Activated CD4-positive, alpha-beta memory T cell treated with anti-CD3 and anti-CD28 coated beads, Interleukin-2, amount 10 ng/mL, durations not matched to agents 7 days and 5 days (primary cell): ENCODE results near the gene OLFML2B. TPM values are rescaled to one million over a fixed set of nuclear protein-coding genes. Genes with fewer than 3 reads are reported as not detected.
A peak's percentile ranks its signal among the peaks of the same experiment; 100 is the strongest.
"Not testable (repeated sequence)": the region's sequence is repeated elsewhere in the genome, so short reads cannot be mapped to it uniquely, and the experiment has no call there.

Experiments used
- CTCF ChIA-PET: fragments of 350-600 bp; sonication (Branson Sonifier 250); formaldehyde crosslinking; loops from one replicate; lab custom pipeline; 2021; ENCODE audit warnings: antibody characterized with exemption, inconsistent platforms; lab: Charles Lee
- POLR2A ChIA-PET: fragments of 350-600 bp; sonication (Branson Sonifier 250); formaldehyde crosslinking; loops from one replicate; lab custom pipeline; 2021; ENCODE audit warnings: antibody characterized with exemption; lab: Charles Lee
- DNase-seq: peaks from one replicate; pipeline ENCODE4 v3.0.0-alpha.2; 2020
- H3K27ac Mint-ChIP-seq: one replicate; pipeline ENCODE4 v1.8.0; 2021; ENCODE audit warnings: mild to moderate bottlenecking, mixed read lengths
- H3K27me3 Mint-ChIP-seq: one replicate; pipeline ENCODE4 v1.8.0; 2021; ENCODE audit warnings: mixed read lengths
- H3K36me3 Mint-ChIP-seq: one replicate; pipeline ENCODE4 v1.8.0; 2021; ENCODE audit warnings: low read depth, mixed read lengths
- H3K4me1 Mint-ChIP-seq: one replicate; pipeline ENCODE4 v1.8.0; 2021; ENCODE audit warnings: mixed read lengths
- H3K4me3 Mint-ChIP-seq: one replicate; pipeline ENCODE4 v1.8.0; 2021; ENCODE audit warnings: mild to moderate bottlenecking, mixed read lengths
- H3K9me3 Mint-ChIP-seq: one replicate; pipeline ENCODE4 v1.8.0; 2021; ENCODE audit warnings: mixed read lengths
- total RNA-seq, 2 experiments: library from RNA; stranded (reverse); gene quantifications; one replicate each; pipeline ENCODE4 v1.2.3, GENCODE V29; 2021

Gene OLFML2B
- total RNA-seq = not detected

DNA sequence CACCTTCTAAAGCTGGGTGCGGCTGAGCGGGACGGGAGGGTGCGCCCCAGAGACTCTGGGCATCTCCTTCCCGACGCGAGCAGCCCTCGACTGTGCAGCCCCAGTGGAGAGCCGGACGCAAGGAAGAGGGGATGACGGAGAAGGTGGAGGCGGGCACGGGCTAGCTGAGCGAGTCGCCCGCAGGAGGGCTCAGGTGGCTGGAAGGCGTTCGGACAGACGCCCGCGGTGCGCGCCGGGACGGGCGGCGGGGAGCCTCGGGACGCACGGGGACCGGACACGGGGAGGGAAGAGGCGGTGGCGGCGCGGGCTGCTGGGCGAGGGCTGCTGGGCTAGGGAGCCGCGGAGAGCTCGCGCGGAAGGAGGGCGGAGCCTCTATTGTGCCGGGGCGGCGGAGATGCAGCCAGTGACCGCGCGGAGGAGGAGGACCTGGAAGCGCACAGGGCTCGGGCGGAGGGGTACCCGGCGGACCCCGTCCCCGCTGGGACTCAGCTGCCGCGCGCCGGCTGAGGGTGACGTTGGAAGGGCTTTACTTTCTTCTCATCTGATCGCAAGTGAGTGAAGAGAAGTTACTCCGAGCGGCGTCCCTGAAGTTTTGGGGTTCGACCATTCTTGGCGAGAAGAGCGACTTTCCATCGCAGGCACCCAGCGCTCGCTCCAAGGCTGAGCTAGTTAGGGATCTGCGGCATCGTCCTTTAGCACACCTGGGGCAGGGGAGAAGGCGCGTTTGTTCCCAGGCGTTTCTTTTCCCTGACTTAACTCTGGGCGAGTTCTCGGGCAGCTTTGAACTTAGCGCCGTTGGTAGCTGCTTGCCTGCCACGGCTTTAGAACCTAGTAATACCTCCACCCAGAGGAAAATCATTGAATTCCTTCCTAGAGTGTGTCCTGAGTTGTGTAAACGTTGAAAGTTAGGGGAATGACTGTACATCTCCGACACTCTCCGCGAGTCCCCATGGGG, at the start of gene OLFML2B:
OLFML2B (minus strand) TSS at position 323 of the 955 bp plus-strand sequence. CDS start 439 bp downstream, outside the sequence.
- H3K4me1 Mint-ChIP-seq = peaks cover 8% of the 10 kb centered on the region
- CTCF ChIA-PET = interaction anchor here (0.8 to 2.3 kb wide), 6 partner anchors 11 to 536 kb away, joined by 3 to 15 read pairs (median 3); no protein-coding TSS in a partner anchor
- POLR2A ChIA-PET = no interaction called here
- H3K27ac Mint-ChIP-seq = no peak within 1 kb of the TSS
- H3K9me3 Mint-ChIP-seq = no peaks in the 10 kb centered on the region
- H3K4me3 Mint-ChIP-seq = peak within 1 kb of the TSS; percentile 67
- H3K36me3 Mint-ChIP-seq = no peaks in the 10 kb centered on the region
- peaks cover 48% of the 10 kb centered on the region for H3K27me3 Mint-ChIP-seq
- peak; percentile 53 for DNase-seq

DNA sequence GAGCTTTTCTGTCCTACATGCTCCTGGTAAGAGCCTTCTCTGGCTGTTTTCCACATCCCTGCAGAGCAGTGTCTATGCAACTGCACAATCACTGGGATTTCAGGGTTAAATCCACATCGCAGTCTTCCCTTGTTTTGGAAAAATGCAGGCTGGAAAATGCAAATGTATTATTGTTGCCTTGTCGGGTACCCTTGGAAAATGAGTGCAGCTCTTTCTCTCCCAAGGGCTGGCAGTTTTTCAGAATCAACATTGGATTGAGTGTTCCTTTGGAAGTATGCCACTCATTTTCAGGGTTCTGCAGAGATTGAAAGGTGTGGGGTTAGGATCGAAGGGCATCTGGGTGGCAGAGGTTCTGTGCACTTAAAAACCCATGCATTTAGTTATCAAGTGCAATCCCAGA, 49.1 kb upstream of the OLFML2B start:
- Mint-ChIP-seq H3K27ac (no peak overlapping the region), H3K9me3 (no peaks in the 10 kb centered on the region), H3K36me3 (no peaks in the 10 kb centered on the region), H3K4me1 (peaks cover 15% of the 10 kb centered on the region), H3K4me3 (no peak overlapping the region), H3K27me3 (peaks cover 67% of the 10 kb centered on the region)
- ChIA-PET POLR2A (no interaction called here), CTCF (no interaction called here)
- DNase-seq = no peak

DNA sequence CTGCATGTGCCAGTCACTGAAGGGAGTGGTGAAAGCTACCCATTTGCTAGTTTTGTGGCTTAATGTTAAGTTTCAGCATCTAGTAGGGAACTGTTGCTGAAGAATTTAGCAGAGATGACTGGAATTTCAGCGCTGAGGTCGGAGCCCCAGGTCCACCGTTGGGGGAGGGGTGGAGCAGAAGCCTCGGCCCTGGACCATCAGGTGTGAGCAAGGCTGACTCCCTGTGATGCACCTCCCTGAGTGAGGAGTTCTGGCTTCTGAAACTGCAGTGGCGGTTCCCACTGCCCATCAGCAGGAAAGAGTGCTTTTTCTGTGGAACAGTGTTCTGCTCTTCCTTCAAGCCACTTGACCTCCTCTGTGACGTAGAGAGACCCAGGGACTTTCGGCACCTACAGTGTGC, 47.2 kb upstream of the OLFML2B start:
- Mint-ChIP-seq H3K4me1 (peaks cover 15% of the 10 kb centered on the region), H3K4me3 (no peak overlapping the region), H3K27ac (no peak overlapping the region), H3K9me3 (no peaks in the 10 kb centered on the region), H3K27me3 (peaks cover 68% of the 10 kb centered on the region), H3K36me3 (no peaks in the 10 kb centered on the region)
- no peak for DNase-seq
- CTCF ChIA-PET = no interaction called here
- POLR2A ChIA-PET = no interaction called here

DNA sequence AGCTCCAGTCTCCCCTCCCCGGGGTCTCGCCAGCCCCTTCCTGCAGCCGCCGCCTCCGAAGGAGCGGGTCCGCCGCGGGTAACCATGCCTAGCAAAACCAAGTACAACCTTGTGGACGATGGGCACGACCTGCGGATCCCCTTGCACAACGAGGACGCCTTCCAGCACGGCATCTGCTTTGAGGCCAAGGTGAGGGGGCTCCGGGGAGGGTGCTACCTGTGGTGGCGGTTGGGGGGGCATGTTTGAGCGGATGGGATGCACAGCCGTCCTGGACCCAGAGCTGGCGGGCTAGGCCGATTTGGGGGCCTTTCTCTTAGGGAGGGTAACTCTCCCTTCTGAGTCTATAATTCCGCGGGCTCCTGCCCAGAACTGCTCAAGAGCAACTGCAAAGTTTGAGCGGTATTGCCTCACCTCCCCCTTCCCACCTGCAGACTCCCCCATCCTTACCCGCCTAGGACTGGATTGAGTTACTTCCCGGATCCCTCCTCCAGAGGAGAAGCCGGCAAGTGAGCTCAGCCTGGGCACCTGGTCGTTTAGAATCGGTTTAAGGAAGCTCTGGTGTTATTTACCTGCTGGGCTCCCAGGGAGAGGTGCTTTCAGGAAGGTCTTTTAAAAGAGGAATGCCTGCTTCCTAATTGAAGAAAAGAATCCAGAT, 46.6 kb upstream of the OLFML2B start:
- POLR2A ChIA-PET = no interaction called here
- Mint-ChIP-seq H3K36me3 (no peaks in the 10 kb centered on the region), H3K9me3 (no peaks in the 10 kb centered on the region), H3K4me3 (peak overlapping the region; percentile 71), H3K27me3 (peaks cover 69% of the 10 kb centered on the region), H3K4me1 (peaks cover 15% of the 10 kb centered on the region), H3K27ac (no peak overlapping the region)
- CTCF ChIA-PET = interaction anchor here (1.5 kb wide), 1 partner anchor 14 kb away, joined by 4 read pairs; no protein-coding TSS in a partner anchor
- DNase-seq = peak; percentile 17

DNA sequence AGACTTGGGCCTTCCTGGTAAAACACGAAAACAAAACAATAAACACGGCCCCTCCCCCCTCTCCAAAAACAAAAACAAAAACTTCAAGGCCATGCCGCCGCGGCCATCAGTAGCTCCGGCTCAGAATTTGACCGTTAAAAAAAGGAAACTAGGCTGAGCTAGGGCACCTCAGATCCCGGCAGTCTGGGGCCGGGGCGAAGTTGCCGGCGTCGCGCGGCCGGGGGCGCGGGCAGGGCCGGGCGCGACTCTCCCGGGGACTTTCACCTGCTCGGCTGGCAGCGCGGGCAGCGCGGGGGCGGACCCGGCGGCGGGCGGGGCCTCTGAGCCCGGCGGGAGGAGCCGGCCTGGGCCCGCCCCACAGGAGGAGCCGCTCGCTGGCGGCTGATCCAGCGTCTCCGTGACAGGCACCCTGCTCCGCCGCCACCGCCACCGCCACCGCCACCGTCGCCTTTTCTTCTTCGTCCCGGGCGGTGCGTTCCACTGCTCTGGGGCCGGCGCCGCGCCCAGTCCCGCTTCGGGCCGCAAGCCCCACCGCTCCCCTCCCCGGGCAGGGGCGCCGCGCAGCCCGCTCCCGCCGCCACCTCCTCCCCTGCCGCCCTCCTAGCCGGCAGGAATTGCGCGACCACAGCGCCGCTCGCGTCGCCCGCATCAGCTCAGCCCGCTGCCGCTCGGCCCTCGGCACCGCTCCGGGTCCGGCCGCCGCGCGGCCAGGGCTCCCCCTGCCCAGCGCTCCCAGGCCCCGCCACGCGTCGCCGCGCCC, 45.8 kb upstream of the OLFML2B start, which contains the start of gene NOS1AP:
NOS1AP (plus strand) TSS at position 358 of the 760 bp plus-strand sequence. CDS start 487 bp downstream, outside the sequence.
- POLR2A ChIA-PET = no interaction called here
- Mint-ChIP-seq H3K27me3 (peaks cover 69% of the 10 kb centered on the region), H3K36me3 (no peaks in the 10 kb centered on the region), H3K27ac (no peak within 1 kb of the TSS), H3K4me1 (peaks cover 15% of the 10 kb centered on the region), H3K9me3 (no peaks in the 10 kb centered on the region), H3K4me3 (peak within 1 kb of the TSS; percentile 71)
- peak; percentile 83 for DNase-seq
- CTCF ChIA-PET = interaction anchor here (0.5 to 1.5 kb wide), 2 partner anchors 13 to 545 kb away, joined by 3 to 4 read pairs; no protein-coding TSS in a partner anchor

DNA sequence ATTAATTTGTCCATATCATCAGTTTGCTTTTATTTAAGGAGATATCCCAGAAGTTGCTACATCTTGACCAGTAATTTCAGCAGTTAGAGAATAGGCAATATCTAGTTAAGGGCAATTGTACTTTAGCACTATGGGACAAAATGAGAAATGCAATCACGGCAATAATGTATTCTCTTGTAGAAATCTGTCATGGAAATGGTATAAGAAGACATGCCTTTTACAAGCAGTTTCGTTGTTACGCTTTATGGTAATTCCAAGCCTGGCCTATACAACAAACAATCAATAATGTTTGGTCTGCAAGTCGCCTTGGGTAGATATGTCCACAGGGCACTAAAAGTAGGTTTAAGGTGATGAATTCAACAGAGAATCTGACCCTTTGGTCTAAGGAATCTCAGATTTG, 44.6 kb upstream of the OLFML2B start:
- no peak for DNase-seq
- H3K9me3 Mint-ChIP-seq = no peaks in the 10 kb centered on the region
- H3K27me3 Mint-ChIP-seq = peaks cover 72% of the 10 kb centered on the region
- no peaks in the 10 kb centered on the region for H3K36me3 Mint-ChIP-seq
- H3K27ac Mint-ChIP-seq = no peak overlapping the region
- POLR2A ChIA-PET = no interaction called here
- no peak overlapping the region for H3K4me3 Mint-ChIP-seq
- CTCF ChIA-PET = no interaction called here
- H3K4me1 Mint-ChIP-seq = peaks cover 15% of the 10 kb centered on the region

DNA sequence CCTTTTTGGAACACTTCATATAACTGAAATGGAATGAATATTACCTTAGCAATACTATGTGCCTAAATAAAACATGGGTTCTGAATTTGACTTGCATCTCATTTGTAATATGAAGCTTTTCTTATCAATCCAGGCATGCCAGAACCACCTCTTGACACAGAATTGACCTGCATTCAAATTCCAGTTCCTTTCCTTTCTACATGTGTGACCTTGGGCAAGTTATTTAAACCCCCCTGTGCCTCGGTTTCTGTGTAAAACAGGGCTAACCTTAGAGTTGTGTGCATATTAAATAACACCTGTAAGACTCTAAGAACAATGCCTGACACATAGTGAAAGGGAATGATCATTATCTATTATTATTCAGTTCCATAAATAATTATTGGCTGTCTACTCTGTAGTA, 43.8 kb upstream of the OLFML2B start:
- no peak for DNase-seq
- H3K27ac Mint-ChIP-seq = no peak overlapping the region
- peaks cover 72% of the 10 kb centered on the region for H3K27me3 Mint-ChIP-seq
- peaks cover 15% of the 10 kb centered on the region for H3K4me1 Mint-ChIP-seq
- CTCF ChIA-PET = no interaction called here
- H3K9me3 Mint-ChIP-seq = no peaks in the 10 kb centered on the region
- H3K4me3 Mint-ChIP-seq = no peak overlapping the region
- POLR2A ChIA-PET = no interaction called here
- H3K36me3 Mint-ChIP-seq = no peaks in the 10 kb centered on the region

DNA sequence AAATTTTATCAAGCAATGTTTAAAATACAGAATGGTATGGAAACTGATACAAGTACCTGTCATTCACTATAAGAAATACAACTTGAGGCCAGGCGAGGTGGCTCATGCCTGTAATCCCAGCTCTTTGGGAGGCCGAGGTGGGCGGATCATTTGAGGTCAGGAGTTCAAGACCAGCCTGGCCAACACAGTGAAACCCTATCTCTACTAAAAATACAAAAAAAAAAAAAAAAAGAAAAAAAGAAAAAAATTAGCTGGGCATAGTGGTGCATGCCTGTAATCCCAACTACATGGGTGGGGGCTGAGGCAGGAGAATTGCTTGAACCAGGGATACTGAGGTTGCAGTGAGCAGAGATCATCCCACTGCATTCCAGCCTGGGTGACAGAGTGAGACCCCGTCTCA, 43.2 kb upstream of the OLFML2B start:
- H3K9me3 Mint-ChIP-seq, H3K36me3 Mint-ChIP-seq, CTCF ChIA-PET, H3K27ac Mint-ChIP-seq, DNase-seq, POLR2A ChIA-PET, H3K4me3 Mint-ChIP-seq: not testable (repeated sequence)
- peaks cover 15% of the 10 kb centered on the region for H3K4me1 Mint-ChIP-seq
- peaks cover 71% of the 10 kb centered on the region for H3K27me3 Mint-ChIP-seq

DNA sequence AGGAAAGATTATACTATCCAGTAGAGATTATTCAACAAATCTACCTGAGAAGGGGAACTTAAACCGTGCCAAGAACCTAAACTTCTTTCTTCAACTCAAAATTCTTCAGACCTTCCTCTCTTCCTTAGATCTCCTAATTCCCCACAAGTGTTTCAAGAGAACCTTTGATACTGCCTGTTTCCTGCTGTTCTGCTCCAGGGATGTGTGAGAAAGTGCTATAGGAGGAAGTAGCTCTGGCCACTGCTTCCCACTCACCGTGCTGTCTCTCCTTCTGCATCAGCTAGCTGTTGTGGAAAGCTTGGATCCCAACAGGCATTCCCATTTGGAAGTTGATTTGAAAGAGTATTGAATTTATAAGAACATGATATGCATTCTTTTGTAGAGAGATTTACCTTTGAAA, 41.3 kb upstream of the OLFML2B start:
- POLR2A ChIA-PET = no interaction called here
- H3K4me3 Mint-ChIP-seq = no peak overlapping the region
- CTCF ChIA-PET = no interaction called here
- no peak for DNase-seq
- peaks cover 52% of the 10 kb centered on the region for H3K27me3 Mint-ChIP-seq
- H3K36me3 Mint-ChIP-seq = no peaks in the 10 kb centered on the region
- H3K9me3 Mint-ChIP-seq = no peaks in the 10 kb centered on the region
- H3K4me1 Mint-ChIP-seq = peaks cover 9% of the 10 kb centered on the region
- H3K27ac Mint-ChIP-seq = no peak overlapping the region

DNA sequence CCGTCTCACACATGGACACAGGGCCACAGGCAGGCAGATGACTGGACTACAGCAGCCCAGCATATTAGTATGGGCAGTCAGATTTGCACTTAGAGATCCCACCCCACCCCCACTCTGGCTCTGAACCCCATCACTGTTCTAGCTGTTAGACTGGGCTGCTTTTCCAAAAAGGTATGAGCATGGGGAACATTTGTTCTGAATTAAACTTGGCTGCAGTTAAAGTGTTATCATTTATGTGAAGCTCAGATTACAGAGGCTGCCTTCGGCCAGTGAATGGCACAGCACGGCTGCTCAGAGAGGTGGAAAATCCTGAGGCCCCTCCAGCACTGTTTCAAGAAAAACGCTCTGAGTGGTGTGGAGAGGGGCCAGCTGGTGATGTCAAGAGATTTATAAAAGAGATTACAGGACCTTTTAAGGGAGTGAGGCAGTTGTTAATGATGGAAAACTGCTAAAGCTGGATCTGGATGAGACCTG, 38.9 kb upstream of the OLFML2B start:
- CTCF ChIA-PET = no interaction called here
- Mint-ChIP-seq H3K4me3 (no peak overlapping the region), H3K27ac (no peak overlapping the region), H3K27me3 (peaks cover 40% of the 10 kb centered on the region), H3K9me3 (no peaks in the 10 kb centered on the region), H3K4me1 (no peaks in the 10 kb centered on the region), H3K36me3 (no peaks in the 10 kb centered on the region)
- POLR2A ChIA-PET = no interaction called here
- no peak for DNase-seq

DNA sequence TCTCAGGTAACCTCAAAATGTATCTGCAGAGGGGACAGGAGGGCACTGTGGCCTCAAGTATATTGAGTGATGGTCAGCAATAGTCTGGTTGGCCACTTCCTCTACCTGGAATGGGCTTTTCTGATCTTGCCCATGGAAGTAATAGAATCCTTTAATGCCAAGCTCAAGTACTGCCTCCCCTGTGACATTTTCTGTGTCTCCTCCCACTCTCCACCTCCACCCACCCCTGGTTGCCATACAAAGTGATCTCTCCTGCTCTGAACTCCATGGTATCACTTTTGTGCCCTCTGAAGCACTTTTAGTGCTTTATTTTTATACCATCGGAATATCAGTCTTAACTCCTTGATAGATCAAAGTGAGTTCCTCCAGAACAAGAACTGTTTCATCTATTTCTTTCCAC, 36.6 kb upstream of the OLFML2B start:
- Mint-ChIP-seq H3K4me3 (no peak overlapping the region), H3K36me3 (no peaks in the 10 kb centered on the region), H3K27me3 (peaks cover 30% of the 10 kb centered on the region), H3K4me1 (no peaks in the 10 kb centered on the region), H3K27ac (no peak overlapping the region), H3K9me3 (no peaks in the 10 kb centered on the region)
- ChIA-PET CTCF (interaction anchor here (1.1 kb wide), 1 partner anchor 23 kb away, joined by 3 read pairs; no protein-coding TSS in a partner anchor), POLR2A (no interaction called here)
- no peak for DNase-seq

DNA sequence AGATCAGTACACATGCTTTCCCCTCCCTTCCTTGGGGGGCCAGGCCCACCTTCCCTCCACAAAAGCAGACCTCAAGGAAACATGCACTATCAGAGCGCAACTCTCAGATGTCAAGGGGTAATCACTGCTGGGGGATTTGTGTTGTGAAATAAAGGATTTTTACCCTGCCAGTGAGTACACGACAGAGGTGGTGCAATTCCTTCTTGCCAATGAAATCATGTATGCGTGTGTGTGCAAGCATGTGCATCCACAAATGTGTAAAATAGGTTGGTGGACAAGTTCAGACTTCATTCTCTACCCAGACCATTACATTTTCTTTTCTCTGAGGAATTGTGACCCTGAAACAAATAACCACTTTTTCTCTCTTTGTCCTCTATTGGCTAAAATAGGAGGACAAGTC, 36.1 kb upstream of the OLFML2B start:
- Mint-ChIP-seq H3K36me3 (no peaks in the 10 kb centered on the region), H3K9me3 (no peaks in the 10 kb centered on the region), H3K4me1 (no peaks in the 10 kb centered on the region), H3K27ac (no peak overlapping the region), H3K27me3 (peaks cover 25% of the 10 kb centered on the region), H3K4me3 (no peak overlapping the region)
- no peak for DNase-seq
- POLR2A ChIA-PET = no interaction called here
- CTCF ChIA-PET = interaction anchor here (1.1 kb wide), 1 partner anchor 22 kb away, joined by 3 read pairs; no protein-coding TSS in a partner anchor
